GF-D8 (cell line): ENCODE measurements around the gene IL1F10.
"Not testable (repeated sequence)": the region's sequence is repeated elsewhere in the genome, so short reads cannot be mapped to it uniquely, and the experiment has no call there.

Experiments used
- DNase-seq: peaks from one replicate; lab custom pipeline; 2025; lab: John Stamatoyannopoulos, UW

IL1F10 gene

GRCh38 chr2:113081488-113082210 lies 13.9 kb downstream of the IL1F10 start:
- DNase-seq, result no peak

GRCh38 chr2:113083296-113083695 lies 15.5 kb downstream of the IL1F10 start:
- DNase-seq, result no peak

GRCh38 chr2:113084249-113085000 lies 16.7 kb downstream of the IL1F10 start:
- no peak for DNase-seq

DNA sequence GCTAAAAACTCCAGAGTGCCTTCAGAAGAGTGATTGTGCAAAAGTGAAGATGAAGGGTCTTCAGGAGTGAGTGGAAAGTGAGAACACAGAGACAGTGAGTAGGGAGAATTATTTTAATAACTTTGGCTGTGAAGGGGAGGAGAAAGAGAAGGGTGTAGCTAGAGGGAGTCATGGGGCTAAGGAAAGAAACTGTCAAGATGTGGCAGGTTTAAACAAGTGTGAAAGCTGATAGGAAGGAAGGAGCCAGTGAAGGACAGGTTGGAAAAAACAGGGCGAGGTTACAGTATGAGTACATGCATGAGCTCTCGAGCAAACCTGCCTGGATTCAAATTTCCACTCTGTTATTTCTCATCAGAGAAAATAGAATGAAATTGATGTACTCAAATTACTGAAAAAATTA lies 17.8 kb downstream of the IL1F10 start:
- DNase-seq, result no peak

DNA sequence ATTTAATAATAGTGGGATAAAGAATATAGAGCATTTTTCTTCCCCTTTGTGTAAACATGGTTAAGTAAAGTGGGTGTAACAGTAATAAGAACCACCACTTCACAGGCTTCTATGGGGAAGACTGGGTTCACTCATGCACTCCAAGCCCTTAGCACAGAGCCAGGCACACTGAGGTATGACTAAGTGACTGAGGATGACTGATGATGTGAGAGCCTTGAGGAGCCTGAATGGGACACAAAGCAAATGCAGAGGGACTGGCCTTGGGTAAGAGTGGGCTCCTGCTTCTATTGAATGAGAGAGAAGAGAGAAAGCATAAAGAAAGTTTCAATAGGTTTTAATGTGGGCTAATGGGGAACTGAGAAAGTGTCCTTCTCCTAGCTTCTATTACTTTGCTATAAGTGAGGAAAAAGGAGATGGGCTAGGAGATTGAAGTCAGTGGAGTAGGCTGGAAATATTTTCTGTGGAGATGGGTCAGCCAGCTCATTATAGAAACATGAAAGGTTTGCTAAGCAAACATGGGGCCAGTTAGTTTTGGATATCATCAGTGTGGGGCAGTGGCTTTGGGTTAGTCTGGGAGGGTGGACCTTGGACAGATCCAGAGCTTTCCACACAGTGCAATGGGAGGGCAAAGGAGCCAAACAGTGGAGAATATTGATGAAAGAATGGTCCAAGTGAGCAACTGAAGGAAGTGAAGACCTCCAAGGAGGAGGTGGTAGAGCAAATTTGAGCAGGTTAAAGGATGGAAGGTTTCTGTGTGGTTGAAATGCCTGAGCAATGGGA lies 20.6 kb downstream of the IL1F10 start:
- no peak for DNase-seq

DNA sequence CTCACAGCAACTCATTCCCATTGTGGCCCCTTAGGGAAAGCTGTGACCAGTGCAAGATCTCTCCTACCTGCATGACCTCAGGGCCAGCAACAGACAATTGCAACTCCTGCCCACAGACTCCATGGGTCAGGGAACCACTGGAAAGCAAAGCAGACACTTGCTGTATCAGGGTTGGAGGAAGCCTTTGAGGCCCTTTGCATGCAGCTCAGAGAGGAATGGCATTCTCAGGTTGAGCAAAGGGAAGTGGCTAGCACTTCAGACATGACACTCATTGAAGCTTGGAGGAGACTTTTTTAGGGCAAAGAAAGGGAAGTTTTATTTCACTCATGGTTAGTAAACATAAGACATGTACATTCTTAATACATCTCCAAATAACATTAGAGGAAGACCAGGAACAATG lies 22.1 kb downstream of the IL1F10 start:
- no peak for DNase-seq

DNA sequence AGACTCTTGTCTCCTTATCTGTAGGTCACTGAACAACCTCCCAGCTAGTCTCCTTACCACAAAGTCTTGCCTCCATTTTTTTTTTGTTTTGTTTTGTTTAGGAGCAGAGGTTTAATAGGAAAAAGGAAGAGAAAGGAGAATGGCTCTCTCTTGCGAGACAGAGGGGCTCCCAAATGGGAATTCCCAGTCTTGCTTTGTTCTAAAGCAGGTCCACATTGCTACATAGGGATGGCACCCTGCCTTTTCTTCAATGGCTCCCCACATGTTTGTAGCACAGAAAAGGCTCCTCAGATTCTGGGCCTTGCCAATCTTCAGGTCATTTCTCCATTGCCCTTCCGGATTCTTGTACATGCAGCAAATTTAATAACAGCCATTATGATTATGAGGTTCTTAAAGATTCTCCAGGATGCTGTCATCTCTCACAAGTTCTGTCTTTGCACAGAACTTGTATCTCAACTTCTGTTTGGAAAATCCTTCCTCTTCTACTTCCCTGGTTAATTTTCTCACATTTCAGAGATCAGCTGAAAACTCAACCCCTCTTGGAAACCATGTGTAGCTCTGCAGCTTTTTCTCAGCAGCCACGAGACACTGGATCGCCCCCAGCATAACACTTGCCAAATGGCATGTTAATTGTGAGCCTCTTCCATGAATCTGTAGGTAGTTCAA lies 23.6 kb downstream of the IL1F10 start:
- DNase-seq, result no peak

- no peak for DNase-seq
These were observed 25.3 kb downstream of the IL1F10 start for GRCh38 chr2:113092864-113093612.

DNA sequence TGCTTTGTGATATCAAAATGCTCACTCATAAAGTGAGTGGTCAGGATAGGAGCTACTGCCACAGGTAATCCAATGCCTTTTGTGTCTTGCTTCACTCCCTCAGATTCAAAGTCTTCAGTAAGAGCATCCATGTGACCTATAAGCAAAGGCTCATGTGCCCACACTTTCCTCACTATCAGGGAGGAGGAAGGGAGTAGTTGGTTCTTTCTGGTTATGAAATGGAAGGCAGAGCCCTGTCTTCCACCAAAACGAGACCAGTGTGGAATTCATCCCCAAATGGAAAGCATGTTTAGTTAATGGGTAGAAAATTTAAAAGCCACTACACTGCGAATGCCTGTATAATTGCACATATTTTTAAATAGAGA lies 25.8 kb downstream of the IL1F10 start:
- DNase-seq, result no peak

DNA sequence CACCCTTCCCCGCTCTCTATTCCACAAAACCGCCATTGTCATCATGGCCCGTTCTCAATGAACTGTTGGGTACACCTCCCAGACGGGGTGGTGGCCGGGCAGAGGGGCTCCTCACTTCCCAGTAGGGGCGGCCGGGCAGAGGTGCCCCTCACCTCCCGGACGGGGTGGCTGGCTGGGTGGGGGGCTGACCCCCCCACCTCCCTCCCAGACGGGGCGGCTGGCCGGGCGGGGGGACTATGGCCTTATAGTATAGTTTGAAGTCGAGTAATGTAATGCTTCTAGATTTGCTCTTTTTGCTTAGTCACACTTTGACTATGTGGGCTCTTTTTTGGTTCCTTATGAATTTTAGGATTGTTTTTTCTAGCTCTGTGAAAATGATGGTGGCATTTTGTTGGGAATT lies 28.5 kb downstream of the IL1F10 start:
- not testable (repeated sequence) for DNase-seq

DNA sequence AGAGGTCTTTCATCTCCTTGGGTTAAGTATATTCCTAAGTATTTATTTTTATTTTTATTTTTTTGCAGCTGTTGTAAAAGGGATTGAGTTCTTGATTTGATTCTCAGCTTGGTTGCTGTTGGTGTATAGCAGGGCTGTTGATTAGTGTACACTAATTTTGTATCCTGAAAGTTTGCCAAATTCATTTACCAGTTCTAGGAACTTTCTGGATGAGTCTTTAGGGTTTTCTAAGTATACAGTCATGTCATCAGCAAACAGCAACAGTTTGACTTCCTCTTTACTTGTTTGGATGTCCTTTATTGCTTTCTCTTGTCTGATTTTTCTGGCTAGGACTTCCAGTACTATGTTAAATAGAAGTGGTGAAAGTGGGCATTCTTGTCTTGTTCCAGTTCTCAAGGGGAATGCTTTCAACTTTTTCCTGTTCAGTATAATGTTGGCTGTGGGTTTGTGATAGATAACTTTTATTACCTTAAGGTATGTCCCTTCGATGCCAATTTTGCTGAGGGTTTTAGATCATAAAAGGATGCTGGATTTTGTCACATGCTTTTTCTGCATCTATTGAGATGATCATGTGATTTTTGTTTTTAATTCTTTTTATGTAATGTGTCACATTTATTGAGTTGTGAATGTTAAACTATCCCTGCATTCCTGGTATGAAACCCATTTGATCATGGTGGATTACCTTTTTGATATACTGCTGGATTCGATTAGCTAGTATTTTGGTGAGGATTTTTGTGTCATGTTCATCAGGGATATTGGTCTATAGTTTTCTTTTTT lies 29.3 kb downstream of the IL1F10 start:
- DNase-seq, result not testable (repeated sequence)

DNA sequence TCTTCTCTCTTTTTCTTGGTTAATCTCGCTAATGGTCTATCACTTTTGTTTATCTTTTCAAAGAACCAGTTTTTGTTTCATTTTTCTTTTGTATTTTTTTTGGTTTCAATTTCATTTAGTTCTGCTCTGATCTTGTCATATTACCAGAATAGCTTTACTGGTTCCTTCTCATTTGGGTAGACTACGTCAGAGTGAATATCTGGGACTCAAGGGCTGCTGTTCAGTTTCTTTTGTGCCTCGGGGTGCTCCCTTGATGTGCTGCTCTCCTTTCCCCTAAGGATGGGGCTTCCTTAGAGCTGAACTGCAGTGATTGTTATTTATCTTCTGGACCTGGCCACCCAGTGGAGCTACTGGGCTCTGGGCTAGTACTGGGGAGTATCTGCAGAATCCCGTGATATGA lies 30.3 kb downstream of the IL1F10 start:
- no peak for DNase-seq

DNA sequence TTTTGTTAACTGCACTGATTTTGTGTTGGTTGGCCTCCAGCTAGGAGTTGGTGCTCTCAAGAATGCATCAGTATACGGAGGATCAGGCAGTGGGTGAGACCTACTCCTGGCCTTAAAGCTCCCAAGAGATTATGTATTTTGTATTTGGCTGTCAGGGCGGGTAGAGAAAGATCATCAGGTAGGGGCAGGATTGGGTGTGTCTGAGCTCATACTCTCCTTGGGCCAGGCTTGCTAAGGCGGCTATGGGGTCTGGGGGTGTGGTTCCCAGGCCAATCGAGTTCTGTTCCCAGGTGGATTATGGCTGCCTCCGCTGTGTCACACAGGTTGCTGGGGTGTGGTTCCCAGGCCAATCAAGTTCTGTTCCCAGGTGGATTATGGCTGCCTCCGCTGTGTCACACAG lies 30.8 kb downstream of the IL1F10 start:
- no peak for DNase-seq

DNA sequence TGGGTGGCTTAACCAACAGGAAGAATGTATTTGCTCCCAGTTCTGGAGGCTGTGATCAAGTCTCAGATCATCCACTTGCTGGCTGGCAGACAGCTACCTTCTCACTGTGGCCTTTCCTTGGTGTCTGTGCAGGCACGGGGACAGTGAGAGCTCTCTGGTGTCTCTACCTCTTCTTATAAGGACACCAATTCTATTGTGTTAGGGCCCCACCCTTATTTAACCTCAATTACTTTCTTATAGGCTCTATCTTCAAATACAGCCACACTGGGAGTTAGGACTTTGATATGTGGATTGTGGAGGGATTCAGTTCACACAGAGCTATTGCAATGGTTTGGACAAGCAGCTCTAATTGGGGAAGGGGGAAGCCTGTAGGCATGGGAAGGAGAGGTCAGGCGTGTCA lies 34.4 kb downstream of the IL1F10 start:
- no peak for DNase-seq

GRCh38 chr2:113103277-113103676 lies 35.5 kb downstream of the IL1F10 start:
- no peak for DNase-seq

DNA sequence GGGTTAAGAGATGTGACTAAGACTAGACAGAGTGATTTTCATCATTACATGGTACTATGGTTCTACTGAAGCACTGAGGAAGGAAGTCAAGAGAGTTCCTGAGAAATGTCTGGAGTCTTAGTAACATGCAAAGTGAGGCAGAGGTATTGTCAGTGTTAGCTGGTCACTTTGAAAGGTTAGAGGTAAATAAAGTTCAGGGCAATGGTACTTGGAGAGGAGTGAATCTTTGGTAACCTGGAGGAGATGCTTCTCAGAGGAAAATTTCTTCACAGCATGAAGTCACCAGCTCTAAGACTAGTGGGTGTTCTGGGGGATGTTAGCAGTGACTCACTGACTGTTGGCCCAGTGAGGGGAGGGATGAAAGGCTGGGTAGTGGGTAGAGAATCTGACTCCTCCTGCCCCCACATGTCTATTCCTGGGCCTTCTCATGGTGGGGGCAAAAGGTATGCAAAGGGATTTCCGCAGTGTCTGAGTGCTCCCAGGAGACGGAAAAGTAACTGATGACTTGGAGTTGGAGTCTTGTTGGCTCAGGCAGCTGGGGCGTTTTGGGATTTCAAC lies 36.4 kb downstream of the IL1F10 start:
- no peak for DNase-seq

DNA sequence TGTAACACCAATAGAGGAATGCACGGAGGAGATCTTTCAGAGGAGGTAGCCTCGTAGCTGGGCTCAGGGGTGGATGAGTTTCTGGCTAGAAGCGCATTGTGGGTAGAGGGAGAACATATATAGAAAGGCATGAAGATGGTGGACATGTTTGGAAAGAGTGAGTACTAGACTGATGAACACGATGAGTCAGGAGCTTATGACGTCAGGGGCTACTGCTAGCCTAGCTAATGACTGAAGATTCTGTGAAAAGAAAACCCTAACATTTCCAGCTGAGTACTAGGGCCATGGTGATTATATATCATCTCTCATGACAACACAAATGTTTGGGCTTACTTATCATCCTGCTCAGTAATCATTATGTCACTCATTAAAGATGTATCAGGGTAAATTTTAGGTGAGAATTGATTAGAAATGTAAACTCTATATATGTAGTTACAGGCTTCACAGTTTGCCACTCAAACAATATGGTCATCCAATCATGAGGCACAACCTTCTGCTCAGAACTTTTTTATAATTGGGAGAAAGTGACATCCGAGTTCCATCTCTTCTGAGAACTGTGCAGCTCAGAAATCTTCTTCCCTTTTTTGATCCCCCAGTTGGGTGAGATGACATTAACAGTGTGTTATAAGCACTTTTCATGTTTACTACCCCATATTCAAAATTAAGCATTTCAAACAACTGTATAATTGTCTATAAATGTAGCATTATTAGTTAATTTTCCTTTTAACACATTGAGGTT lies 37.4 kb downstream of the IL1F10 start:
- DNase-seq, result no peak

DNA sequence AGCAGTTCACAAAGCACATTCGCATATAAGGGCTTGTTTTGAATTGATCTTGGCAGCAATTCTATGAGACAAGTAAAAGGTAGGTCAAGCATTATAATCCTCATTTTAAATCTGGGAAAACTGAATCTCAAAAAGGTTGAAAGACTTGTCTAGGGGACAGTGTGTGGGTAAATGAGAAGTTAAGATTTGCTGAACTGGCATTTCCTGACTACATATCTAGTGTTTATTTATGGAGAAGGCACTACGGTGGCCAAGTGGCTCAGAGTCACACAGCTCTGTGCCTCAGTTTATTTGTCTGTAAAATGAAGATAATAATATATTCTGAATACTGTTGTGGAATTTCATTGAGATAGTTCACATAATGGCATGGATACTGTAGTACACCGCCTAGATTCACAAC lies 43.4 kb downstream of the IL1F10 start:
- no peak for DNase-seq

GRCh38 chr2:113111823-113112287 lies 44.1 kb downstream of the IL1F10 start:
- peak; percentile 7 for DNase-seq

- no peak for DNase-seq
These were observed 44.7 kb downstream of the IL1F10 start for GRCh38 chr2:113112441-113112840.
